H1 (cell line): ENCODE results near the gene LMAN2. TPM values are rescaled to one million over a fixed set of nuclear protein-coding genes. Genes with fewer than 3 reads are reported as not detected.

ENCODE experiments used
- CTCF ChIA-PET: fragments of 300-600 bp; sonication (Branson Sonifier 250); formaldehyde crosslinking; loops from one replicate; lab custom pipeline; 2021; ENCODE audit not compliant: partially characterized antibody; lab: Charles Lee
- POLR2A ChIA-PET: fragments of 300-600 bp; sonication (Branson Sonifier 250); formaldehyde crosslinking; loops from one replicate; lab custom pipeline; 2021; ENCODE audit warnings: inconsistent platforms; ENCODE audit not compliant: partially characterized antibody; lab: Charles Lee
- DNase-seq, 2 experiments: peaks; one replicate each; pipeline versions ENCODE4 v3.0.0 to v3.0.0-alpha.2; 2010 to 2022; ENCODE audit warnings: low spot score in 2 of 2, low read depth in 1 of 2, mixed read lengths in 1 of 2
- FAIRE-seq: peaks from 2 replicates; lab custom pipeline; 2011; peaks lifted over from hg19 to GRCh38; lab: Jason Lieb, UNC
- H2AFZ ChIP-seq: 2 replicates; pipeline ENCODE4 v1.8.1; 2012; ENCODE audit warnings: low read length, inconsistent platforms
- H2AK5ac ChIP-seq: 2 replicates; pipeline ENCODE4 v1.6.1; 2013; ENCODE audit warnings: low read depth, low read length
- H2BK120ac ChIP-seq: replicated peaks from 2 replicates; pipeline ENCODE3; 2013; ENCODE audit warnings: low read depth, low read length, inconsistent platforms
- H2BK12ac ChIP-seq: 2 replicates; pipeline ENCODE4 v1.6.1; 2013; ENCODE audit warnings: low read depth, low read length
- H2BK15ac ChIP-seq: 2 replicates; pipeline ENCODE4 v1.6.1; 2013; ENCODE audit warnings: low read length
- H2BK20ac ChIP-seq: 2 replicates; pipeline ENCODE4 v1.6.1; 2013; ENCODE audit warnings: low read length
- H2BK5ac ChIP-seq: 2 replicates; pipeline ENCODE4 v1.6.1; 2013; ENCODE audit warnings: low read depth, low read length
- H3K14ac ChIP-seq: 2 replicates; pipeline ENCODE4 v1.6.1; 2013; ENCODE audit warnings: inconsistent platforms; ENCODE audit not compliant: insufficient read length
- H3K18ac ChIP-seq: 2 replicates; pipeline ENCODE4 v1.6.1; 2013; ENCODE audit warnings: low read length; ENCODE audit errors: extremely low read depth
- H3K23ac ChIP-seq: 2 replicates; pipeline ENCODE4 v1.6.1; 2013; ENCODE audit warnings: inconsistent platforms; ENCODE audit not compliant: insufficient read length
- H3K23me2 ChIP-seq: 2 replicates; pipeline ENCODE4 v1.6.1; 2013; ENCODE audit warnings: low read depth, low read length
- H3K27ac ChIP-seq: 2 replicates; pipeline ENCODE4 v1.6.1; 2011; ENCODE audit warnings: low read depth, low read length, inconsistent platforms
- H3K27me3 ChIP-seq, 4 experiments: replicated peaks in 1 of 4; 1 replicate in 1 of 4; 2 replicates in 3 of 4; pipeline versions ENCODE4 v1.6.1 to v1.8.1; 2011 to 2013; ENCODE audit warnings: low read length in 3 of 4, mild to moderate bottlenecking in 3 of 4, inconsistent platforms in 2 of 4, mixed read lengths in 2 of 4, moderate library complexity in 1 of 4; ENCODE audit not compliant: control insufficient read depth in 3 of 4, insufficient read depth in 3 of 4; ENCODE audit errors: extremely low read depth in 1 of 4
- H3K36me3 ChIP-seq, 4 experiments: 2 replicates each; pipeline versions ENCODE4 v1.6.1 to v1.8.1; 2011 to 2013; ENCODE audit warnings: mild to moderate bottlenecking in 4 of 4, low read length in 3 of 4, moderate library complexity in 2 of 4, control low read depth in 1 of 4, inconsistent platforms in 1 of 4; ENCODE audit not compliant: insufficient read depth in 4 of 4, control insufficient read depth in 2 of 4
- H3K4ac ChIP-seq: replicated peaks from 2 replicates; pipeline ENCODE3; 2013; ENCODE audit warnings: low read length, low read depth, mixed read lengths, inconsistent platforms; ENCODE audit not compliant: insufficient read length
- H3K4me1 ChIP-seq, 4 experiments: replicated peaks in 1 of 4; 1 replicate in 1 of 4; 2 replicates in 3 of 4; pipeline versions ENCODE4 v1.6.1 to v1.8.1; 2011 to 2013; ENCODE audit warnings: low read length in 3 of 4, inconsistent platforms in 2 of 4, mixed read lengths in 1 of 4; ENCODE audit not compliant: insufficient read depth in 4 of 4, control insufficient read depth in 3 of 4
- H3K4me2 ChIP-seq, 2 experiments: 2 replicates each; pipeline versions ENCODE4 v1.6.1 to v1.8.1; 2011 to 2013; ENCODE audit warnings: low read depth in 2 of 2, low read length in 2 of 2, control low read depth in 1 of 2, inconsistent platforms in 1 of 2, mild to moderate bottlenecking in 1 of 2; ENCODE audit not compliant: insufficient read depth in 1 of 2
- H3K4me3 ChIP-seq, 4 experiments: fragments of 200-600, 300-600 bp in 1 of 4; sonication (generic), shearing (Covaris generic), sonication (Bioruptor Twin) in 1 of 4; 2 replicates each; pipeline versions ENCODE4 v1.5.1 to v1.8.1; 2011 to 2016; ENCODE audit warnings: low read length in 4 of 4, low read depth in 3 of 4, control low read depth in 2 of 4, inconsistent platforms in 2 of 4, mild to moderate bottlenecking in 2 of 4, mixed read lengths in 1 of 4, moderate library complexity in 1 of 4; ENCODE audit not compliant: insufficient read depth in 2 of 4; ENCODE audit errors: extremely low read depth in 1 of 4
- H3K56ac ChIP-seq: replicated peaks from 2 replicates; pipeline ENCODE3; 2013; ENCODE audit warnings: low read depth, mild to moderate bottlenecking, mixed read lengths, low read length, inconsistent platforms; ENCODE audit not compliant: insufficient read length
- H3K79me1 ChIP-seq: 2 replicates; pipeline ENCODE4 v1.6.1; 2013; ENCODE audit warnings: low read depth, low read length, control low read depth
- H3K79me2 ChIP-seq, 2 experiments: 2 replicates each; pipeline versions ENCODE4 v1.6.1 to v1.8.1; 2012 to 2013; ENCODE audit warnings: low read length in 2 of 2, mild to moderate bottlenecking in 2 of 2, inconsistent platforms in 1 of 2; ENCODE audit not compliant: insufficient read depth in 2 of 2, control insufficient read depth in 1 of 2
- H3K9ac ChIP-seq, 4 experiments: replicated peaks in 1 of 4; 1 replicate in 1 of 4; 2 replicates in 3 of 4; pipeline versions ENCODE4 v1.6.1 to v1.8.1; 2011 to 2013; ENCODE audit warnings: low read depth in 3 of 4, low read length in 3 of 4, control low read depth in 2 of 4, mild to moderate bottlenecking in 2 of 4, moderate library complexity in 2 of 4, inconsistent platforms in 1 of 4; ENCODE audit errors: extremely low read depth in 1 of 4
- H3K9me3 ChIP-seq, 2 experiments: 2 replicates each; pipeline versions ENCODE4 v1.6.1 to v1.8.1; 2012 to 2013; ENCODE audit warnings: mild to moderate bottlenecking in 2 of 2, moderate library complexity in 2 of 2, control low read depth in 1 of 2, inconsistent platforms in 1 of 2, low read depth in 1 of 2, low read length in 1 of 2, mixed read lengths in 1 of 2; ENCODE audit not compliant: insufficient read depth in 2 of 2
- H4K20me1 ChIP-seq, 2 experiments: replicated peaks in 1 of 2; 2 replicates each; pipeline versions ENCODE3 to v1.8.1; 2011 to 2013; ENCODE audit warnings: inconsistent platforms in 2 of 2, low read length in 2 of 2, mild to moderate bottlenecking in 1 of 2; ENCODE audit not compliant: insufficient read depth in 2 of 2, control insufficient read depth in 1 of 2
- H4K5ac ChIP-seq: 2 replicates; pipeline ENCODE4 v1.6.1; 2013; ENCODE audit warnings: low read length, low read depth, mixed read lengths, inconsistent platforms; ENCODE audit not compliant: insufficient read length
- H4K8ac ChIP-seq: 2 replicates; pipeline ENCODE4 v1.8.0; 2013; ENCODE audit warnings: mild to moderate bottlenecking, moderate library complexity, low read length, inconsistent platforms; ENCODE audit not compliant: insufficient read depth; ENCODE audit errors: extremely low read depth
- H4K91ac ChIP-seq: replicated peaks from 2 replicates; pipeline ENCODE3; 2013; ENCODE audit warnings: low read length, mixed read lengths, inconsistent platforms; ENCODE audit not compliant: insufficient read length
- KDM1A ChIP-seq: fragments of 200-600, 300-600 bp; sonication (generic); IDR thresholded peaks from 2 replicates; pipeline ENCODE4 v1.7.1; 2016; ENCODE audit warnings: mild to moderate bottlenecking, low read length, borderline replicate concordance
- NRF1 ChIP-seq: IDR thresholded peaks from 2 replicates; pipeline ENCODE4 v1.6.1; 2011; ENCODE audit warnings: mild to moderate bottlenecking, low read depth, low read length, improper control_type of control experiment
- RFX5 ChIP-seq: IDR thresholded peaks from 2 replicates; pipeline ENCODE4 v1.6.1; 2011; ENCODE audit warnings: low read depth, low read length, improper control_type of control experiment, borderline replicate concordance
- SP4 ChIP-seq: IDR thresholded peaks from 2 replicates; pipeline ENCODE4 v1.6.1; 2012; ENCODE audit warnings: low read length, inconsistent platforms
- WGBS, 2 experiments: shearing (Covaris generic) in 1 of 2; methylation state at CpG; one replicate each; pipeline versions ENCODE4 v1.1.6 to v1.1.7; 2013 to 2015; ENCODE audit warnings: low lambda C conversion rate in 2 of 2, mixed read lengths in 2 of 2, inconsistent platforms in 1 of 2, low coverage in 1 of 2, missing lambda C conversion rate in 1 of 2; ENCODE audit not compliant: insufficient replicate concordance in 2 of 2, insufficient coverage in 1 of 2, insufficient read length in 1 of 2; ENCODE audit errors: extremely low coverage in 1 of 2, missing lambda C conversion rate in 1 of 2; 5-methylcytosine and 5-hydroxymethylcytosine counted together
- polyA plus RNA-seq, 7 experiments: library from polyadenylated mRNA; depleted of rRNA in 3 of 7; stranded (reverse) in 5 of 7; unstranded in 2 of 7; fragments of >200 nt in 5 of 7; fragments of 200-250 nt in 2 of 7; gene quantifications; 1 replicate in 5 of 7; 2 replicates in 1 of 7; 4 replicates in 1 of 7; pipeline versions ENCODE4 v1.2.1 to v1.2.3, GENCODE V29; 2011 to 2013; ENCODE audit warnings: missing spikeins in 2 of 7, mixed read lengths in 2 of 7
- total RNA-seq: library from RNA; stranded (reverse); fragmentation: NEBNext Ultra II Directional; extraction: Animal tissue kit (Norgen Biotek cat#: 25700); gene quantifications from 2 replicates; pipeline ENCODE4 v1.2.1, GENCODE V29; 2021
- TF ChIP-seq, protein P1 (sequence below): IDR thresholded peaks from 2 replicates; pipeline ENCODE4 v1.6.1; 2011; ENCODE audit warnings: low read length, improper control_type of control experiment
- TF ChIP-seq, protein P2 (sequence below), 3 experiments: IDR thresholded peaks; 1 replicate in 2 of 3; 2 replicates in 1 of 3; pipeline versions ENCODE4 v1.5.1 to v1.6.1; 2011; ENCODE audit warnings: low read length in 3 of 3, mild to moderate bottlenecking in 3 of 3, inconsistent platforms in 2 of 3, low read depth in 1 of 3, moderate library complexity in 1 of 3; ENCODE audit not compliant: insufficient read depth in 1 of 3; ENCODE audit errors: control extremely low read depth in 1 of 3

The LMAN2 gene
- total and polyA plus RNA-seq, 2 of the 8 experiments (the other 6 are each of a cell fraction or from before 2014, with no cell fraction given): 116 to 225 TPM

DNA sequence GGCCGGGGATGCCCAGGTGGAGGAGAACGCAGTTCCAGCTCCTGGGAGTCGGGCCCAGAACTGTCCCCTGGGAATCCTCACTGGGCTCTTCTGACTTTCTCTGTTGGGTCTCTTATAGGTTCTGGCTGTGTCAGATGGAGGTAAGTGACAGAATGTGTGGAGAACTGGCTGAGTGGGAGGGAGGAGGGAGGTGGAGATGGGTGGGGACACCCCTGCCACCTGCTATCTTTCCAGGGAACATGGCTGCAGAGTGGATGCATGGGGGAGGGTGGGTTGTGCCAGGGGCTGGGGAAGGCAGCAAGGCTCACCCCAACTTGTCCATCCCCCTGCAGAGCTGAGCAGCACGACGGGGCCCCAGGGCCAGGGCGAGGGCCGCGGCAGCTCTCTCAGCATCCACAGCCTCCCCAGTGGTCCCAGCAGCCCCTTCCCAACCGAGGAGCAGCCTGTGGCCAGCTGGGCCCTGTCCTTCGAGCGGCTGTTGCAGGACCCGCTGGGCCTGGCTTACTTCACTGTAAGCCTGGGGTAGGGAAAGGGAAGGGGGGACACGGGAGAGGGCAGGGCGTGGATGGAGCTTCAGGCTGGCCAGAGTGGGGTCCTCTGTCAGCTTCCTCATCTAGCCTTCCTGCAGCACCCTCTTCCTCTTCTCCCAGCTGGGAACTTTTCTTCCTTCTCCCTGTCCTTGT, 14.5 kb upstream of the LMAN2 start:
- H3K14ac ChIP-seq: no peak overlapping the region
- no peak overlapping the region; the same call in 1 of the 2 replicates for H4K8ac ChIP-seq
- WGBS, 2 experiments: 77% methylated on average over 14 of the region's 14 CpGs; no CpG with 5 or more reads in 1 of the 2 experiments
- no peak overlapping the region for H3K23ac ChIP-seq
- ChIA-PET CTCF (interaction anchor here (0.6 to 16.9 kb wide), 13 partner anchors 12 to 301 kb away, joined by 3 to 363 read pairs (median 5); partner anchors contain the start of genes LMAN2, MXD3, PRR7 and RGS14), POLR2A (interaction anchor here (0.8 to 5.9 kb wide), 15 partner anchors 13 to 233 kb away, joined by 3 to 66 read pairs (median 4); partner anchors contain the start of genes GRK6, LMAN2, MXD3 and NSD1)
- peaks cover 0 to 8% of the 10 kb centered on the region in 2 experiments for H4K20me1 ChIP-seq
- peaks cover 7% of the 10 kb centered on the region; the same call in 1 of the 2 replicates for H3K79me1 ChIP-seq
- H3K4me2 ChIP-seq: peak overlapping the region; percentile 80 to 86
- FAIRE-seq (no peak), DNase-seq (no peak)
- H2BK12ac ChIP-seq: peak overlapping the region; percentile 96
- H2BK20ac ChIP-seq: peak overlapping the region; percentile 86
- peak overlapping the region; percentile 95 for H2BK5ac ChIP-seq
- H3K23me2 ChIP-seq: peaks cover 19% of the 10 kb centered on the region; the same call in 1 of the 2 replicates
- H3K9me3 ChIP-seq: no peaks in the 10 kb centered on the region
- H2AK5ac ChIP-seq: peak overlapping the region; percentile 17; the same call in 1 of the 2 replicates
- H3K18ac ChIP-seq: peak overlapping the region; percentile 95
- no peak overlapping the region for H2AFZ ChIP-seq
- no peaks in the 10 kb centered on the region for H3K79me2 ChIP-seq
- H3K56ac ChIP-seq: peak overlapping the region; percentile 74
- H3K4ac ChIP-seq: peak overlapping the region; percentile 99
- H3K4me3 ChIP-seq: peak overlapping the region; percentile 43 to 65 (median 52); a peak in 5 of 8 replicates
- peak overlapping the region; percentile 97; the same call in 1 of the 2 replicates for H2BK15ac ChIP-seq
- peak overlapping the region; percentile 96 for H4K91ac ChIP-seq
- H3K36me3 ChIP-seq: no peaks in the 10 kb centered on the region
- H4K5ac ChIP-seq: peak overlapping the region; percentile 97
- H2BK120ac ChIP-seq: peak overlapping the region; percentile 85
- H3K27me3 ChIP-seq: peaks cover 1 to 17% (median 14%) of the 10 kb centered on the region in 4 experiments; a peak in 5 of 7 replicates
- peak overlapping the region in 3 of 4 experiments; percentile 45 to 62 (median 50); a peak in 6 of 7 replicates for H3K9ac ChIP-seq
- H3K27ac ChIP-seq: peak overlapping the region; percentile 72
- H3K4me1 ChIP-seq: peaks cover 8 to 36% (median 30%) of the 10 kb centered on the region in 4 experiments
- no peak for TF ChIP-seq KDM1A
- TF ChIP-seq SP4: no peak
- TF ChIP-seq, protein P1, sequence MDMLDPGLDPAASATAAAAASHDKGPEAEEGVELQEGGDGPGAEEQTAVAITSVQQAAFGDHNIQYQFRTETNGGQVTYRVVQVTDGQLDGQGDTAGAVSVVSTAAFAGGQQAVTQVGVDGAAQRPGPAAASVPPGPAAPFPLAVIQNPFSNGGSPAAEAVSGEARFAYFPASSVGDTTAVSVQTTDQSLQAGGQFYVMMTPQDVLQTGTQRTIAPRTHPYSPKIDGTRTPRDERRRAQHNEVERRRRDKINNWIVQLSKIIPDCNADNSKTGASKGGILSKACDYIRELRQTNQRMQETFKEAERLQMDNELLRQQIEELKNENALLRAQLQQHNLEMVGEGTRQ: no peak
- no peak for TF ChIP-seq NRF1
- TF ChIP-seq, protein P2, sequence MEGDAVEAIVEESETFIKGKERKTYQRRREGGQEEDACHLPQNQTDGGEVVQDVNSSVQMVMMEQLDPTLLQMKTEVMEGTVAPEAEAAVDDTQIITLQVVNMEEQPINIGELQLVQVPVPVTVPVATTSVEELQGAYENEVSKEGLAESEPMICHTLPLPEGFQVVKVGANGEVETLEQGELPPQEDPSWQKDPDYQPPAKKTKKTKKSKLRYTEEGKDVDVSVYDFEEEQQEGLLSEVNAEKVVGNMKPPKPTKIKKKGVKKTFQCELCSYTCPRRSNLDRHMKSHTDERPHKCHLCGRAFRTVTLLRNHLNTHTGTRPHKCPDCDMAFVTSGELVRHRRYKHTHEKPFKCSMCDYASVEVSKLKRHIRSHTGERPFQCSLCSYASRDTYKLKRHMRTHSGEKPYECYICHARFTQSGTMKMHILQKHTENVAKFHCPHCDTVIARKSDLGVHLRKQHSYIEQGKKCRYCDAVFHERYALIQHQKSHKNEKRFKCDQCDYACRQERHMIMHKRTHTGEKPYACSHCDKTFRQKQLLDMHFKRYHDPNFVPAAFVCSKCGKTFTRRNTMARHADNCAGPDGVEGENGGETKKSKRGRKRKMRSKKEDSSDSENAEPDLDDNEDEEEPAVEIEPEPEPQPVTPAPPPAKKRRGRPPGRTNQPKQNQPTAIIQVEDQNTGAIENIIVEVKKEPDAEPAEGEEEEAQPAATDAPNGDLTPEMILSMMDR (IDR thresholded peaks at IDR 0.05; ENCODE audit: control extremely low read depth in 1 of 3, insufficient read depth in 1 of 3, low read depth in 1 of 3, low read length in 3 of 3): no peak
- TF ChIP-seq RFX5: no peak
